ENCODE measurements around the gene LRRC56. TPM values are rescaled to one million over a fixed set of nuclear protein-coding genes. Genes with fewer than 3 reads are reported as not detected.

The LRRC56 gene, protein sequence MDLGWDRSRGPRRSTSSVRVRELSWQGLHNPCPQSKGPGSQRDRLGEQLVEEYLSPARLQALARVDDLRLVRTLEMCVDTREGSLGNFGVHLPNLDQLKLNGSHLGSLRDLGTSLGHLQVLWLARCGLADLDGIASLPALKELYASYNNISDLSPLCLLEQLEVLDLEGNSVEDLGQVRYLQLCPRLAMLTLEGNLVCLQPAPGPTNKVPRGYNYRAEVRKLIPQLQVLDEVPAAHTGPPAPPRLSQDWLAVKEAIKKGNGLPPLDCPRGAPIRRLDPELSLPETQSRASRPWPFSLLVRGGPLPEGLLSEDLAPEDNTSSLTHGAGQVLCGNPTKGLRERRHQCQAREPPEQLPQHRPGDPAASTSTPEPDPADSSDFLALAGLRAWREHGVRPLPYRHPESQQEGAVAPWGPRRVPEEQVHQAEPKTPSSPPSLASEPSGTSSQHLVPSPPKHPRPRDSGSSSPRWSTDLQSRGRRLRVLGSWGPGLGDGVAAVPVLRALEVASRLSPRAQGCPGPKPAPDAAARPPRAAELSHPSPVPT
- total RNA-seq (1 to 10 TPM; 5.7 to 5.8 TPM), total RNA-seq (12.5 to 14.8 reads per million in 2 donors)

DNA sequence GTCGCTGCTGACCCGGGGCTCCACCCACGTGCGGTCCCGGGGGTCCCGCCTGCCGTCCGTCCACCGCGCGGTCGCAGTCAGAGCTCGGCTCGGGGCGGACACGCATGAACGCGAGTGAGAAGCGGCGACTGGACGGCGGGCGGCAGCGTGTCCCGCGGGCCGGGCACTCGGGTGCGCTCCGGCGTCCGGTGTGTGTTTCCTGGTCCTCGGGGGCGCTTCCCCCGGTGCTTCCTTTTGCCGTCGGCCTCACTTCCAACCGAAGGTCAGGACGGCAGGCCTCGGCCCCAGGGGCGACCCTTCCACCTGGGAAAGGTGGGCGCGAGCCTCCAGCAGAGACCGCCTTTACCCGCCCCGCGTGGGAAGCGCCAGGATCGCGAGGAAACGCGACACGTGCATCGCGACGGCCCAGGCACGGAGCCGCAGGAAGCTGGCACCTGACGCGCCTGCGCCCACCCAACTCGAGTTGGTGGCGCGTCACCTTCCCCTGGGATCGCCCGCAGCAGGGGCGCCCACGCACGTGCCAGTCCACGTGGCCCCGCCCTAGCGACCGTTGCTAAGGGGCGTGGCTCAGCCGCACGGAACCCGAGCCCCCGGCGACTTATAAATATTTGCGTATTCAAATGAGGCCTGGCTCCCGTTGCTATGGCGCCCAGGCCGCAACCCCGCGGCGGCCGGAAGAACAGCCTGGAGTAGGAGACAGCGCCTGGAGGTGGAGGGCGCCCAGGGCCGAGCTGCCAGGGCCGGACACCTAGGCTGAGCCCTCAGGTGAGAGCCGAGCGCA lies at the start of gene LRRC56:
LRRC56 (plus strand) TSS at position 687 of the 781 bp plus-strand sequence. CDS start 3,158 bp downstream, outside the sequence.
- Mint-ChIP-seq H3K4me3 (peak within 1 kb of the TSS; percentile 92), H3K27ac (peak within 1 kb of the TSS; percentile 88), H3K4me1 (peaks cover 13% of the 10 kb centered on the region), H3K27me3 (no peaks in the 10 kb centered on the region), H3K36me3 (ENCODE audit: low read depth) (no peaks in the 10 kb centered on the region)
- H3K9me3 ChIP-seq (ENCODE audit: control insufficient read depth, low read length, poor library complexity, severe bottlenecking), result no peaks in the 10 kb centered on the region
- ATAC-seq (peak; percentile 57), DNase-seq (peak; percentile 85 to 92 (median 90))

DNA sequence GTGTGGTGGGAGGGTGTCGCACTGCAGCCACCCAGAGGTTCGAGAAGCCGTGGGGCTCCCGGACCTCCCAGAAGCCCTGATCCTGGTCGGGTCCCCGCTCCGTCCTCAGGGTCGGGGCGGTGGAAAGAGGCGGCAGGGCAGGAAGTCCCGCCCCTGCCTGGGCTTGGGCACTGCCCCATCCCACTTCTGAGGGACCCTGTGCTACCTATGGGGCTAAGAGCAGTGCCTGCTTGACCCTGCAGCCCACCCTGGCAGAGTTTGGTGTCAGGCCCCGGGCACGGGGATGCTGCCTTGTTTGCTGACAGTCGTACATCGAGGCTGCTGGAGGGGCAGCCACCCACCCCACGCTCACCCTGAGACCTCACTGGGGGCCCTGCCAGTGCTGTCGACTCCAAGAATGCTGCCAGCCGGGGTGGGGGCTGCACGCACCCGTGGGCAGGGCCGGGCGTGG lies 49.7 kb upstream of the LRRC56 start:
- ATAC-seq, result no peak
- H3K9me3 ChIP-seq (ENCODE audit: control insufficient read depth, low read length, poor library complexity, severe bottlenecking), result no peaks in the 10 kb centered on the region
- no peaks in the 10 kb centered on the region for H3K27me3 Mint-ChIP-seq
- DNase-seq, result no peak
- H3K4me1 Mint-ChIP-seq, result no peaks in the 10 kb centered on the region
- H3K36me3 Mint-ChIP-seq (ENCODE audit: low read depth), result no peaks in the 10 kb centered on the region
- no peak overlapping the region for H3K4me3 Mint-ChIP-seq
- no peak overlapping the region for H3K27ac Mint-ChIP-seq

DNA sequence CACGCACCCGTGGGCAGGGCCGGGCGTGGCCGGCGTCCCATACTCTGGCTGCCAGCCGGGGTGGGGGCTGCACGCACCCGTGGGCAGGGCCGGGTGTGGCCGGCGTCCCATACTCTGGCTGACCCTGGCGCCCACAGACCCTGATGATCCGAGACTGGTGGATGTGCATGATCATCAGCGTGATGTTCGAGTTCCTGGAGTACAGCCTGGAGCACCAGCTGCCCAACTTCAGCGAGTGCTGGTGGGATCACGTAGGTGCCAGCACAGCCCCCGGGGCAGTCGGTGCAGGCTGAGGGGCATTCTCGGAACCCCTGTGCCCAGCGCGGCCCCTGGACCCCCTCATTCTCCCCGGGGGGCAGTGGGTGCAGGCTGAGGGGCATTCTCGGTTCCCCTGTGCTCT lies 49.3 kb upstream of the LRRC56 start:
- no peak for DNase-seq
- H3K36me3 Mint-ChIP-seq (ENCODE audit: low read depth), result no peaks in the 10 kb centered on the region
- no peaks in the 10 kb centered on the region for H3K27me3 Mint-ChIP-seq
- ATAC-seq, result no peak
- no peak overlapping the region for H3K27ac Mint-ChIP-seq
- H3K9me3 ChIP-seq (ENCODE audit: control insufficient read depth, low read length, poor library complexity, severe bottlenecking), result no peaks in the 10 kb centered on the region
- no peak overlapping the region for H3K4me3 Mint-ChIP-seq
- H3K4me1 Mint-ChIP-seq, result no peaks in the 10 kb centered on the region

- H3K36me3 Mint-ChIP-seq (ENCODE audit: low read depth), result no peaks in the 10 kb centered on the region
- ATAC-seq, result no peak
- no peak overlapping the region for H3K4me3 Mint-ChIP-seq
- H3K27me3 Mint-ChIP-seq, result no peaks in the 10 kb centered on the region
- H3K4me1 Mint-ChIP-seq, result no peaks in the 10 kb centered on the region
- peak overlapping the region; percentile 37 for H3K27ac Mint-ChIP-seq
- DNase-seq, result no peak
- H3K9me3 ChIP-seq (ENCODE audit: control insufficient read depth, low read length, poor library complexity, severe bottlenecking), result no peaks in the 10 kb centered on the region
These were observed 48.7 kb upstream of the LRRC56 start for GRCh38 chr11:488579-488978.

DNA sequence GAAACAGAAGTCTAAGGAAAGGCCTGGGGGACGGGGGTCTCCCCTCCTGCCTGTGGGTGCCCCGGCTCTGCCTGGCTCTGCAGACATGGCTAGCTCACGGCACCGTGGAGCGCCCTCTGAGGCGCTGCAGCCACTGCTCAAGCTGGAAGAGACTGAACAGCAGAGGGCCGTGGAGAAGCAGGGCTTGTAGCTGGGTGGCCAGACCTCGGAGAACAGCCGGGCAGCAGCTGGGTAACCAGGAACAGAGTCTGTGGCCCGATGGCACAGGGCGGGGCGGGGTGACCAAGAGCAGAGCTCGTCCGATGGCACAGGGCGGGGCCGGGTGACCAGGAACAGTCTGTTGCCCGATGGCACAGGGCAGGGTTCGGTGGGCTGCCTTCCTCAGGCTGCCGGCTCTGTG lies 48.3 kb upstream of the LRRC56 start:
- ATAC-seq, result no peak
- no peak overlapping the region for H3K4me3 Mint-ChIP-seq
- no peak for DNase-seq
- H3K9me3 ChIP-seq (ENCODE audit: control insufficient read depth, low read length, poor library complexity, severe bottlenecking), result no peaks in the 10 kb centered on the region
- H3K4me1 Mint-ChIP-seq, result no peaks in the 10 kb centered on the region
- H3K36me3 Mint-ChIP-seq (ENCODE audit: low read depth), result no peaks in the 10 kb centered on the region
- H3K27me3 Mint-ChIP-seq, result no peaks in the 10 kb centered on the region
- H3K27ac Mint-ChIP-seq, result peak overlapping the region; percentile 37

DNA sequence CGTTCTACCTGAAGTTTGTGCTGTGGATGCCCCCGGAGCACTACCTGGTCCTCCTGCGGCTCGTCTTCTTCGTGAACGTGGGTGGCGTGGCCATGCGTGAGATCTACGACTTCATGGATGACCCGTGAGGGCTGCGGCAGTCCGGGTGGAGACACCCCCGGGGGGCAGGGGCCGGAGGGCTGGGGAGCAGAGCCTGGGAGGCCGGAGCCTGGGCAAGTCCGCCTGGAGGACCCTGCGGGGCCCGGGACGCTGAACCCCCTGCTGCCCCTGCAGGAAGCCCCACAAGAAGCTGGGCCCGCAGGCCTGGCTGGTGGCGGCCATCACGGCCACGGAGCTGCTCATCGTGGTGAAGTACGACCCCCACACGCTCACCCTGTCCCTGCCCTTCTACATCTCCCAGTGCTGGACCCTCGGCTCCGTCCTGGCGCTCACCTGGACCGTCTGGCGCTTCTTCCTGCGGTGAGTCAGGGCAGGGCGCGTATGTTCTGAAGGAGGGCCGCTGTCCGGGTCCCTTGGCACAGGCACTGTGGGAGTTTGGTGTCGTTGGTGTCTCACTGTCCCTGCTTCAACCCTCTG lies 47.6 kb upstream of the LRRC56 start:
- no peak overlapping the region for H3K27ac Mint-ChIP-seq
- no peaks in the 10 kb centered on the region for H3K4me1 Mint-ChIP-seq
- ATAC-seq, result no peak

DNA sequence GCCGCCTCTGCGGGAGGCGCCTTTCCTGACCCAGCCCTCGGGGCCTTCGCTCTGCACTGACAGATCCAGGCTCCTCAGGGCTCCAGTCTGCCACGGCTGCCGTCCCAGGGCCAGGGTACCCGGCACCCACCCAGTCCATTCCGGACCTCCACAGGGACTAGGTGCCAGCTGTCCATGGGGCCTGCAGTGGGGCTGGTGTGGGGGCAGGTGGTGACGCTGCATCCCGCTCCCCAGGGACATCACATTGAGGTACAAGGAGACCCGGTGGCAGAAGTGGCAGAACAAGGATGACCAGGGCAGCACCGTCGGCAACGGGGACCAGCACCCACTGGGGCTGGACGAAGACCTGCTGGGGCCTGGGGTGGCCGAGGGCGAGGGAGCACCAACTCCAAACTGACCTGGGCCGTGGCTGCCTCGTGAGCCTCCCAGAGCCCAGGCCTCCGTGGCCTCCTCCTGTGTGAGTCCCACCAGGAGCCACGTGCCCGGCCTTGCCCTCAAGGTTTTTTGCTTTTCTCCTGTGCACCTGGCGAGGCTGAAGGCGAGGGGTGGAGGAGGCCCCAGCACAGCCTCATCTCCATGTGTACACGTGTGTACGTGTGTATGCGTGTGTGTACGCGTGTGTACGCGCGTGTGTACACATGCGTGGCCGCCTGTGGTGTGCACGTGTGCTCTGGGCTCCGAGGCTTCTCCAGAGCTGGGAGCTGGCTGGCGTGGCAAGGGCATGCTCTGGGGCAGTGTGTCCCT lies 47.0 kb upstream of the LRRC56 start:
- ATAC-seq, result no peak
- no peak for DNase-seq
- Mint-ChIP-seq H3K27me3 (no peaks in the 10 kb centered on the region), H3K4me1 (no peaks in the 10 kb centered on the region), H3K27ac (no peak overlapping the region), H3K4me3 (no peak overlapping the region), H3K36me3 (ENCODE audit: low read depth) (no peaks in the 10 kb centered on the region)
- no peaks in the 10 kb centered on the region for H3K9me3 ChIP-seq (ENCODE audit: control insufficient read depth, low read length, poor library complexity, severe bottlenecking)

More for the DNA sequence above, 47.6 kb upstream of the LRRC56 start:
- no peak for DNase-seq
- Mint-ChIP-seq H3K27me3 (no peaks in the 10 kb centered on the region), H3K4me3 (no peak overlapping the region), H3K36me3 (ENCODE audit: low read depth) (no peaks in the 10 kb centered on the region)
- H3K9me3 ChIP-seq (ENCODE audit: control insufficient read depth, low read length, poor library complexity, severe bottlenecking), result no peaks in the 10 kb centered on the region

- Mint-ChIP-seq H3K27ac (no peak overlapping the region), H3K36me3 (ENCODE audit: low read depth) (peaks cover 2% of the 10 kb centered on the region), H3K4me3 (no peak overlapping the region), H3K27me3 (no peaks in the 10 kb centered on the region), H3K4me1 (peaks cover 2% of the 10 kb centered on the region)
- ATAC-seq, result no peak
- DNase-seq, result no peak
- H3K9me3 ChIP-seq (ENCODE audit: control insufficient read depth, low read length, poor library complexity, severe bottlenecking), result no peaks in the 10 kb centered on the region
These were observed 46.4 kb upstream of the LRRC56 start for GRCh38 chr11:490930-491260.

- H3K4me1 Mint-ChIP-seq, result peaks cover 3% of the 10 kb centered on the region
- no peak overlapping the region for H3K27ac Mint-ChIP-seq
- no peaks in the 10 kb centered on the region for H3K27me3 Mint-ChIP-seq
- no peak for DNase-seq
- no peaks in the 10 kb centered on the region for H3K9me3 ChIP-seq (ENCODE audit: control insufficient read depth, low read length, poor library complexity, severe bottlenecking)
- no peak for ATAC-seq
- H3K4me3 Mint-ChIP-seq, result no peak overlapping the region
- H3K36me3 Mint-ChIP-seq (ENCODE audit: low read depth), result peaks cover 2% of the 10 kb centered on the region
These were observed 46.0 kb upstream of the LRRC56 start for GRCh38 chr11:491358-491757.

DNA sequence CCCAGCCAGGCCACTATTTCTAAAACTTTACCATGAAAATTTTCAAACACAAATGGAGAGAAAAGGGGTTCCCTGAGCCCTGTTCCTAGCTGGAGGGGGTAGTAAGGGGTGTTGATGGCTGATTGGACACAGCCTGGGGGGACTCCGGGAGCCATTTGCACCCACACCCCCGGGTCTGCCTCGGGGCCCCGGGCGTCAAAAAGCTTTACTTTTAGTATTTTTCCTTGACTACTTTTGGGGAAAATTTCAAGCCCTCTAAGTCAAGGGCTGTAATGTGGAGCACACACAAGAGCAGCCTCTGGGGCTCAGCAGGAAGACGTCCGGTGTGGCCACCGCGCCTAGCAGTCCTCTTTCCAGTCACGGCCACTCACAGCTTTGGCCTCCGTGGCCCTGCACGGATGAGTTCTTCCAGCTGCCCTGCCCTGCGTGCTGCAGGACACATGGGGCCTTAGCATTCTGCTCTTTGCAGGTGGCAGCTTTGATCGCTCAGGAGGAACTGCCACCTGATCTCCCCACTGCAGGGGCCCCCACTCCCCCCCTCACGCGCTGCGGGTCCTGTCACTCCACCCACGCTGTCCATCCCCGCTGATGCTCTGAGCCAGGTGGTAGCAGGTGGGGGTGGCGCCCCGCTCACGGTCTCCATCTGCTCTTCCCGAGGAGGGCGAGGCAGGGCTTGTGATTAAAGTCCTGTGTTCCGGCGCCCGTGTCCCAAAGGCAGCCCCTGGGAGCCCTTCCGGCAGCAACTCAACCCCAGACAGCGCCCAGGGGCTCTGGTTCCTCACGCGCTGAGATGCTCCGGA lies 44.7 kb upstream of the LRRC56 start:
- DNase-seq (no peak), ATAC-seq (no peak)
- Mint-ChIP-seq H3K36me3 (ENCODE audit: low read depth) (peaks cover 8% of the 10 kb centered on the region), H3K4me1 (peaks cover 5% of the 10 kb centered on the region), H3K27ac (peak overlapping the region; percentile 51), H3K4me3 (no peak overlapping the region), H3K27me3 (no peaks in the 10 kb centered on the region)
- H3K9me3 ChIP-seq (ENCODE audit: control insufficient read depth, low read length, poor library complexity, severe bottlenecking), result no peaks in the 10 kb centered on the region

DNA sequence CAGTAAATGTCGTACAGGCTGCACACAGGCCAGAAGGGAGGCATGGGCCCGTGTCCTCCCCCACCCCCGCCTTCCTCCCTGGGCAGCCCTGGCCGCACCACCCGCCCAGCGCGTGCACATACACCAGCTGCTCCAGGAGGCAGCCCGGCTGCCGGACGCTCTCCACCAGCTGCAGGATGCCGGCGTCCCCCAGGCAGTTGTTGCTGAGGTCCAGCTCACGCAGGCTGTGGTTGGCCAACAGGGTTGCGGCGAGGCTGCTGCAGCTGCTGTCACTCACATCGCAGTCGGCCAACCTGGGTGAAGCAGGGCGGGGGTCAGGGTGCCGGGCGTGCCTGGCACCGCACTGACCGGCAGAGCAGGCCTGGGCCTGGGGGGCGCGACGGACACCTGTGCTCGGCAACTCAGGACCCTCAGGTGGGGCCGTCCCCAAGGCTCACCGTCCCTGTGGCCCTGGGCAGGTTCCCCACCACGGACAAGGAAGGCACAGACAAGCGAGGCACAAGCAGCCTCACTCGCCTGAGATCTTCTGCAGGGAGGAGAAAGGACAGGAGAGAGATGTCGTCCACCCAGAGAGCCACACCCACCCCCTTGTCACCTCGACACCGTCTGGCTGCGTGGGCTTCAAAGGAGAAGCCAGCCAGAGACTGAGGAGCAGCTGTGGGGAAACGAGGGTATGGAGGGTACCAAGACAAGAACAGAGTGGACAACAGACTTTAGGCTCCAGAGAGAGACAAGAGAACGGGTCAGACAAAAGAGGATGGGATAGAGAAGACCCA lies 42.4 kb upstream of the LRRC56 start:
- Mint-ChIP-seq H3K27me3 (no peaks in the 10 kb centered on the region), H3K4me1 (peaks cover 6% of the 10 kb centered on the region), H3K27ac (no peak overlapping the region), H3K4me3 (no peak overlapping the region), H3K36me3 (ENCODE audit: low read depth) (peaks cover 12% of the 10 kb centered on the region)
- H3K9me3 ChIP-seq (ENCODE audit: control insufficient read depth, low read length, poor library complexity, severe bottlenecking), result no peaks in the 10 kb centered on the region
- DNase-seq (no peak), ATAC-seq (no peak)

Data from T-helper 17 cell (primary cell).